Measurements from ENCODE around the gene TNFRSF14. TPM values are rescaled to one million over a fixed set of nuclear protein-coding genes. Genes with fewer than 3 reads are reported as not detected.

Gene TNFRSF14
- total RNA-seq, 3 donors from 2014 or later, result 55.8 to 75.8 (median 67.8) TPM

- Histone ChIP-seq H3K36me3 (no peaks in the 10 kb centered on the region), H3K4me3 (no peak overlapping the region), H3K27ac (no peak overlapping the region), H3K27me3 (peaks cover 4 to 10% of the 10 kb centered on the region in 2 donors), H3K4me1 (no peaks in the 10 kb centered on the region), H3K9me3 (peaks cover 12 to 20% of the 10 kb centered on the region in 2 donors)
- TF ChIP-seq POLR2AphosphoS5 (IDR thresholded peaks at IDR 0.05) (no peak), POLR2A (IDR thresholded peaks at IDR 0.05) (no peak), CTCF (IDR thresholded peaks at IDR 0.05) (no peak)
- DNase-seq (ENCODE audit: low spot score in 2 of 2), result peak in 1 of 2 donors; percentile 34
- intact Hi-C loops (cut with DNase I; ENCODE audit: low total_unique reads), result no loop called here
Observed at GRCh38 chr1:2610036-2610959, 54.1 kb downstream of the TNFRSF14 start.

DNA sequence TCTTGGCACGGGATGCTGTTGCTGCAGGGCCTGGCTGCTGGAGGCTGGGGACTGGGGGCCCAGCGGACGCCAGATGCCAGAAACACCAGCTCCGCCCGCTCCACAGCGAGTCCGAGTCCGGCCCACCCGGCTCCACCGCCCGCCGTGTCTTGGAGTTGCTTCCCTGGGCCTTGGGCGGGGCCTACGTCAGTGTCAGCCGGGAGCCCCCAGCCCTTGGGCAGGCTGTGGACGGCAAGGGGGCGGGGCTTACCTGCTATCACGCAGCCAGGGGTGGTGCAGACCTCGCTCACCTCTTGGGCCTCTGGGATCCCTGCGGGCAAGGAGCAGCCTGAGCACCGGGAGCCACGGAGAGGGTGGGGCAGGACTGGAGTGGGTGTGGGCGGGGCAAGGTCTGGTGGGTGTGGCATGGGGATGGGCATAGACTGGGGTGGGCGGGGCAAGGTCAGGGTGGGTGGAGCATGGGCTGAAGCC lies 54.9 kb downstream of the TNFRSF14 start:
- Histone ChIP-seq H3K9me3 (peaks cover 12 to 20% of the 10 kb centered on the region in 2 donors), H3K27me3 (peaks cover 4 to 7% of the 10 kb centered on the region in 2 donors), H3K4me1 (no peaks in the 10 kb centered on the region), H3K36me3 (no peaks in the 10 kb centered on the region), H3K4me3 (peak overlapping the region in 2 of 3 donors; percentile 25 to 28), H3K27ac (no peak overlapping the region)
- peak in 1 of 2 donors; percentile 50 for DNase-seq (ENCODE audit: low spot score in 2 of 2)
- no peak for TF ChIP-seq CTCF (IDR thresholded peaks at IDR 0.05)
- TF ChIP-seq POLR2A (IDR thresholded peaks at IDR 0.05), result no peak
- no peak for TF ChIP-seq POLR2AphosphoS5 (IDR thresholded peaks at IDR 0.05)
- intact Hi-C loops (cut with DNase I; ENCODE audit: low total_unique reads), result no loop called here

DNA sequence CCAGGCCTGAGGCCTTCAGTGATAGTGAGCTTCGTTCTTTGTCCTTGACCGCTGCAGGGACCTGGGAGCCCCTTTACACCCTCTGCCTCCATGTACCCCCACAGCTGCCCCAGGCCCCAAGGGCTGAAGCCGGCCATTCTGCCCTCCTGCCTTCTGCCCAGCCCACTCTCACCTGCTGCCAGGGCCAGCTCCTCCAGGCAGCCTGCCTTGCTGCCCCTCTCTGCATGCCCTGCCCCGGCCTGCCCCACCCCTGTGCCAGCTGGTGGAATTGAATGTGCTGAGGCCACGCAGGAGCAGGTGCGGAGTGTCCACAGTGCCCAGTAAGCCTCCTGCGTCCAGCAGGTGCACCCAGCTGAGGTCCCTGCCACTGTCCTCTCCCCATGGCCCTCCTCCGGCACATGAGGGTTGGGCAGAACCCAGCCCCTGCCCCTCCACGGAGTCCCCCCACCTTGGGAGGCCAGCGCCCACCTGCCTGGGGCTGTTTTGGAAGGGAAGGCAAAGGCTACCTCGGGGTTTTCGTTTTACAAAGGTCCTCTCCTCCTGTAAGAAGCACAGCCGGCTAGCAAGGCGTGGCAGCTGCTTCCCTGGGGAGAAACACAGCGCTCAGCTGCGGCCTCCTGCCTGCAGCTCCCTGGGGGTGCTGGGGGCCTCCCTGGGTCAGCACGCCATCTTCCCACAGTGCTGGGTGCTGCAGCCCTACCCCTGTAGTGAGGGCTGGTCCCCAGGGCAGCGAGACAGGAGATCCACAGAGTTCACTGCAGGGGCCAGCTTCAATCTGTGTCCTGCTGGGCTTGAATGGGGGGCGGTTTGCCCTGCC lies 55.7 kb downstream of the TNFRSF14 start:
- peaks cover 4 to 7% of the 10 kb centered on the region in 2 donors for H3K27me3 ChIP-seq
- H3K9me3 ChIP-seq, result peaks cover 12 to 24% of the 10 kb centered on the region in 2 donors
- no peak overlapping the region for H3K27ac ChIP-seq
- intact Hi-C loops (cut with DNase I; ENCODE audit: low total_unique reads), result no loop called here
- H3K36me3 ChIP-seq, result no peaks in the 10 kb centered on the region
- no peaks in the 10 kb centered on the region for H3K4me1 ChIP-seq
- H3K4me3 ChIP-seq, result no peak overlapping the region
- DNase-seq (ENCODE audit: low spot score in 2 of 2), result no peak
- no peak for TF ChIP-seq POLR2A (IDR thresholded peaks at IDR 0.05)
- no peak for TF ChIP-seq CTCF (IDR thresholded peaks at IDR 0.05)
- no peak for TF ChIP-seq POLR2AphosphoS5 (IDR thresholded peaks at IDR 0.05)

GRCh38 chr1:2612591-2613365 lies 56.6 kb downstream of the TNFRSF14 start:
- Histone ChIP-seq H3K4me1 (no peaks in the 10 kb centered on the region), H3K36me3 (no peaks in the 10 kb centered on the region), H3K27me3 (peaks cover 4 to 7% of the 10 kb centered on the region in 2 donors), H3K9me3 (peaks cover 12 to 25% of the 10 kb centered on the region in 2 donors), H3K27ac (no peak overlapping the region), H3K4me3 (no peak overlapping the region)
- DNase-seq (ENCODE audit: low spot score in 2 of 2), result peak in 1 of 2 donors; percentile 39
- intact Hi-C loops (cut with DNase I; ENCODE audit: low total_unique reads), result no loop called here
- TF ChIP-seq CTCF (IDR thresholded peaks at IDR 0.05) (no peak), POLR2A (IDR thresholded peaks at IDR 0.05) (no peak), POLR2AphosphoS5 (IDR thresholded peaks at IDR 0.05) (no peak)

Other genes with a start within 250 kb of the TNFRSF14 start
- 10 to 100 TPM in 2 of 3 donors, 1 to 10 TPM in 1; 4.0 to 18.1 (median 17.7) TPM for gene MORN1, start 164.8 kb upstream of the TNFRSF14 start, total RNA-seq
- gene RER1, start 164.5 kb upstream of the TNFRSF14 start, total RNA-seq, result 10 to 100 TPM; 58.3 to 75.1 (median 70.4) TPM
- 10 to 100 TPM; 23.3 to 37.4 (median 24.1) TPM for gene PEX10, start 143.8 kb upstream of the TNFRSF14 start, total RNA-seq
- gene PLCH2, start 80.1 kb upstream of the TNFRSF14 start, total RNA-seq, result 10 to 100 TPM in 2 of 3 donors, under 1 TPM in 1; 0.16 to 12.0 (median 10.2) TPM
- gene PANK4, start 29.8 kb upstream of the TNFRSF14 start, total RNA-seq, result 10 to 100 TPM; 16.5 to 32.8 (median 31.3) TPM
- not detected for gene HES5, start 26.1 kb upstream of the TNFRSF14 start, total RNA-seq
- 10 to 100 TPM in 2 of 3 donors, 1 to 10 TPM in 1; 4.8 to 15.8 (median 14.4) TPM for gene PRXL2B, start 30.4 kb downstream of the TNFRSF14 start, total RNA-seq
- gene MMEL1, start 76.6 kb downstream of the TNFRSF14 start, total RNA-seq, result 10 to 100 TPM in 1 of 3 donors, 1 to 10 TPM in 1, not detected in 1; 9.2 to 12.7 TPM
- under 1 TPM; 0.16 to 0.88 (median 0.66) TPM for gene TTC34, start 245.3 kb downstream of the TNFRSF14 start, total RNA-seq

Measured in breast epithelium (tissue), 4 donors.